CD14-positive monocyte (primary cell): Measurements from ENCODE around the gene TAS1R3. TPM values are rescaled to one million over a fixed set of nuclear protein-coding genes. Genes with fewer than 3 reads are reported as not detected.

Experiments
- DNase-seq, 3 donors: peaks; one replicate each; pipeline ENCODE4 v3.0.0-alpha.2; 2011 to 2022
- H2AFZ ChIP-seq: 2 replicates; pipeline ENCODE4 v1.6.0; 2012; ENCODE audit warnings: mild to moderate bottlenecking, low read depth, low read length, inconsistent platforms; ENCODE audit not compliant: insufficient read depth, poor library complexity, severe bottlenecking
- H3K27ac ChIP-seq, 2 donors: 1 replicate in 1 of 2; 2 replicates in 1 of 2; pipeline ENCODE4 v1.5.1; 2012 to 2013; ENCODE audit warnings: low read length in 2 of 2, control low read depth in 1 of 2, inconsistent platforms in 1 of 2, low read depth in 1 of 2, mild to moderate bottlenecking in 1 of 2
- H3K27me3 ChIP-seq, 2 donors: one replicate each; pipeline versions ENCODE4 v1.6.0 to v1.6.1; 2011 to 2013; ENCODE audit warnings: low read length in 2 of 2; ENCODE audit not compliant: control insufficient read depth in 2 of 2, insufficient read depth in 2 of 2
- H3K36me3 ChIP-seq, 2 donors: replicated peaks in 1 of 2; 1 replicate in 1 of 2; 2 replicates in 1 of 2; pipeline versions ENCODE4 v1.5.1 to v1.6.1; 2012 to 2013; ENCODE audit warnings: low read length in 2 of 2, control low read depth in 1 of 2, inconsistent platforms in 1 of 2, mild to moderate bottlenecking in 1 of 2; ENCODE audit not compliant: insufficient read depth in 2 of 2, control insufficient read depth in 1 of 2
- H3K4me1 ChIP-seq, 2 donors: 1 replicate in 1 of 2; 2 replicates in 1 of 2; pipeline versions ENCODE4 v1.5.1 to v1.6.1; 2012 to 2013; ENCODE audit warnings: low read length in 2 of 2, control low read depth in 1 of 2, inconsistent platforms in 1 of 2, mild to moderate bottlenecking in 1 of 2, moderate library complexity in 1 of 2; ENCODE audit not compliant: insufficient read depth in 2 of 2, control insufficient read depth in 1 of 2
- H3K4me2 ChIP-seq: replicated peaks from 2 replicates; pipeline ENCODE3; 2012; ENCODE audit warnings: low read length, moderate library complexity, mild to moderate bottlenecking; ENCODE audit not compliant: poor library complexity, severe bottlenecking; ENCODE audit errors: extremely low read depth
- H3K4me3 ChIP-seq, 3 experiments: fragments of 200-600 bp in 1 of 3; sonication (generic) in 1 of 3; replicated peaks in 1 of 3; 1 replicate in 2 of 3; 2 replicates in 1 of 3; pipeline ENCODE4 v1.5.1; 2011 to 2013; ENCODE audit warnings: low read length in 3 of 3, mild to moderate bottlenecking in 3 of 3, control low read depth in 2 of 3, low read depth in 2 of 3, inconsistent platforms in 1 of 3, moderate library complexity in 1 of 3
- H3K79me2 ChIP-seq: 2 replicates; pipeline ENCODE4 v1.6.0; 2012; ENCODE audit warnings: mild to moderate bottlenecking, control low read depth, inconsistent platforms, low read length, moderate library complexity; ENCODE audit not compliant: insufficient read depth
- H3K9ac ChIP-seq: 2 replicates; pipeline ENCODE4 v1.6.0; 2017; ENCODE audit warnings: low read length, mild to moderate bottlenecking; ENCODE audit not compliant: insufficient read depth, poor library complexity, severe bottlenecking
- H3K9me3 ChIP-seq, 2 donors: replicated peaks in 1 of 2; 1 replicate in 1 of 2; 2 replicates in 1 of 2; pipeline versions ENCODE4 v1.5.1 to v1.6.1; 2012 to 2013; ENCODE audit warnings: low read length in 2 of 2, control low read depth in 1 of 2; ENCODE audit not compliant: control insufficient read depth in 1 of 2, insufficient read depth in 1 of 2
- H4K20me1 ChIP-seq: 2 replicates; pipeline ENCODE4 v1.6.0; 2012; ENCODE audit warnings: mild to moderate bottlenecking, low read length, control low read depth, moderate library complexity; ENCODE audit not compliant: insufficient read depth
- H3K27ac Mint-ChIP-seq, 7 donors: one replicate each; pipeline ENCODE4 v1.8.0; 2020; ENCODE audit warnings: mild to moderate bottlenecking in 7 of 7, mixed read lengths in 7 of 7, moderate library complexity in 6 of 7, inconsistent platforms in 2 of 7
- H3K27me3 Mint-ChIP-seq, 3 donors: one replicate each; pipeline ENCODE4 v1.8.0; 2021 to 2022; ENCODE audit warnings: low read depth in 3 of 3, mild to moderate bottlenecking in 3 of 3, mixed read lengths in 3 of 3, moderate library complexity in 3 of 3, inconsistent platforms in 1 of 3
- H3K36me3 Mint-ChIP-seq, 2 donors: one replicate each; pipeline ENCODE4 v1.8.0; 2020; ENCODE audit warnings: mixed read lengths in 2 of 2, inconsistent platforms in 1 of 2, mild to moderate bottlenecking in 1 of 2
- H3K4me1 Mint-ChIP-seq: one replicate; pipeline ENCODE4 v1.8.0; 2020; ENCODE audit warnings: mild to moderate bottlenecking, mixed read lengths
- H3K4me3 Mint-ChIP-seq, 2 donors: one replicate each; pipeline ENCODE4 v1.8.0; 2020; ENCODE audit warnings: mild to moderate bottlenecking in 2 of 2, mixed read lengths in 2 of 2, moderate library complexity in 1 of 2
- H3K9me3 Mint-ChIP-seq, 7 donors: one replicate each; pipeline ENCODE4 v1.8.0; 2020 to 2022; ENCODE audit warnings: mixed read lengths in 7 of 7, mild to moderate bottlenecking in 6 of 7, moderate library complexity in 6 of 7, inconsistent platforms in 2 of 7
- CTCF ChIP-seq: fragments of 200-600 bp; IDR thresholded peaks from one replicate; pipeline ENCODE4 v1.8.0; 2022; ENCODE audit warnings: antibody characterized with exemption, mild to moderate bottlenecking
- WGBS: methylation state at CpG from one replicate; pipeline ENCODE4 v1.1.5; 2013; ENCODE audit warnings: missing lambda C conversion rate; ENCODE audit not compliant: insufficient coverage; 5-methylcytosine and 5-hydroxymethylcytosine counted together
- intact Hi-C, 2 donors: fragments of 100-400 bp; cut with micrococcal nuclease; formaldehyde crosslinking; loops; one replicate each; pipeline versions ENCODE4 v1.15.0 to v1.15.1; 2023
- polyA plus RNA-seq, 3 donors: library from polyadenylated mRNA; depleted of rRNA in 1 of 3; unstranded in 2 of 3; stranded (reverse) in 1 of 3; fragments of 300-500 nt in 2 of 3; fragments of >200 nt in 1 of 3; fragmentation: Illumina TruSeq in 2 of 3; gene quantifications; 1 replicate in 2 of 3; 2 replicates in 1 of 3; pipeline ENCODE4 v1.2.3, GENCODE V29; 2012 to 2021

The TAS1R3 gene
- polyA plus RNA-seq, 3 donors = 0.45 TPM; not detected in 2

- no peaks in the 10 kb centered on the region for H3K36me3 Mint-ChIP-seq
- intact Hi-C loops = no loop called here
- Histone ChIP-seq H3K4me3 (no peak overlapping the region), H3K4me1 (no peaks in the 10 kb centered on the region), H3K9ac (no peak overlapping the region), H3K27me3 (no peaks in the 10 kb centered on the region), H3K79me2 (no peaks in the 10 kb centered on the region), H3K36me3 (no peaks in the 10 kb centered on the region), H3K9me3 (no peaks in the 10 kb centered on the region), H2AFZ (no peak overlapping the region), H3K4me2 (no peak overlapping the region), H4K20me1 (no peaks in the 10 kb centered on the region), H3K27ac (no peak overlapping the region)
- no peak overlapping the region for H3K4me3 Mint-ChIP-seq
- no peak overlapping the region for H3K27ac Mint-ChIP-seq
- H3K4me1 Mint-ChIP-seq = no peaks in the 10 kb centered on the region
- no peak for TF ChIP-seq CTCF
- H3K27me3 Mint-ChIP-seq = peaks cover 0 to 4% (median 1%) of the 10 kb centered on the region in 3 donors
- WGBS = 83% methylated on average over 34 of the region's 37 CpGs
- peaks cover 0 to 8% (median 0%) of the 10 kb centered on the region in 7 donors for H3K9me3 Mint-ChIP-seq
- no peak for DNase-seq
Measured at GRCh38 chr1:1285611-1286311, 45.3 kb upstream of the TAS1R3 start.

GRCh38 chr1:1286313-1287261 lies 44.5 kb upstream of the TAS1R3 start:
- no peak for DNase-seq
- no peaks in the 10 kb centered on the region for H3K36me3 ChIP-seq
- no peaks in the 10 kb centered on the region for H3K9me3 ChIP-seq
- Mint-ChIP-seq H3K27ac (no peak overlapping the region), H3K27me3 (peaks cover 0 to 4% (median 1%) of the 10 kb centered on the region in 3 donors), H3K4me1 (no peaks in the 10 kb centered on the region), H3K4me3 (no peak overlapping the region), H3K36me3 (no peaks in the 10 kb centered on the region), H3K9me3 (peaks cover 0 to 8% (median 0%) of the 10 kb centered on the region in 7 donors)
- intact Hi-C loops = no loop called here
- H3K27me3 ChIP-seq = no peaks in the 10 kb centered on the region
- 73% methylated on average over 39 of the region's 50 CpGs for WGBS
- H3K4me1 ChIP-seq = no peaks in the 10 kb centered on the region
- no peak overlapping the region for H3K4me3 ChIP-seq
- H3K27ac ChIP-seq = no peak overlapping the region
- no peaks in the 10 kb centered on the region for H4K20me1 ChIP-seq
- no peak overlapping the region for H3K4me2 ChIP-seq
- no peaks in the 10 kb centered on the region for H3K79me2 ChIP-seq
- no peak for TF ChIP-seq CTCF
- no peak overlapping the region for H2AFZ ChIP-seq
- H3K9ac ChIP-seq = no peak overlapping the region
